ENCODE results near the gene GBX2.

GBX2 gene

DNA sequence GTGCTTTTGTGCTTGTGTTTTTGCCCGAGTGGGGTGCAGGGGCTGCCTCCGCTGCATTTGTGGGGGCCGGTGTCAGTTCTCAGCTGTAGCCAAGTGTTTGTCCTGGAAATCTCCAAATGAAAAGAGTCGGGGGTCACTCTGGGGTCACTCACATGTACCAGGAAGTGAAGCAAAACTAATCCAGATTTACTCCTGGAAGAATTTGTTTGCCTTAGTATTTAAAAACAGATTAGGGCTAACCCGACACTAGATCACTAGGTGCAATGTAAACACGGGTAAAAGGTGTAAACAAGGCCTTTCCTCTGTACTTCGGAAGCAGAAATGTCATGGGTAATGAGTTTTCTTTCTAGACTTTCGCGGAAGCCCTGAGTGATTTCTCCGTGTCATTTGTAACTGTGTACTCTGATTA lies 50.3 kb downstream of the GBX2 start:
- no peak for DNase-seq (ENCODE audit: low read depth)

DNA sequence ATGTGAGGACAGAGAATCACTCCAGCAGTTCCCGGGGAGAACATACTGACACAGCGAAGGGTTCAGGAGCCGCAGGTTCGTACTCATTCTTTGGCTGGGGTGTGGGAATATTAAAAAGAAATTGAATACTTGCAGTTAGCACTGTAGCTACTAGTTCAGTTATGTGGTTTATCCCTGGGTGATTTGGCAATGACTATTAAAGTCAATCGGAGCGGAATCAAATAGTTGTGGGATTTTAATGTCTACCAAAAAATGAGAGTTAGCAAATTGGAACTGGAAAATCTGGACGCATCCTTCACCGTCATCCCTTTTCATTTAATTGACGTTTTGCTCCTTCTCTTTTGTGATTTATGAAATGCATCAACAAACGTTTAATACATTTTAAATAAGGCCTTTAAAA lies 50.8 kb downstream of the GBX2 start:
- DNase-seq (ENCODE audit: low read depth), result no peak

Measured in iris pigment epithelial cell (primary cell).